RPMI8226 (cell line): ENCODE data around the gene HOXA5.

Experiments used
- DNase-seq: peaks from one replicate; pipeline ENCODE4 v3.0.0-alpha.2; 2015

HOXA5 gene

DNA sequence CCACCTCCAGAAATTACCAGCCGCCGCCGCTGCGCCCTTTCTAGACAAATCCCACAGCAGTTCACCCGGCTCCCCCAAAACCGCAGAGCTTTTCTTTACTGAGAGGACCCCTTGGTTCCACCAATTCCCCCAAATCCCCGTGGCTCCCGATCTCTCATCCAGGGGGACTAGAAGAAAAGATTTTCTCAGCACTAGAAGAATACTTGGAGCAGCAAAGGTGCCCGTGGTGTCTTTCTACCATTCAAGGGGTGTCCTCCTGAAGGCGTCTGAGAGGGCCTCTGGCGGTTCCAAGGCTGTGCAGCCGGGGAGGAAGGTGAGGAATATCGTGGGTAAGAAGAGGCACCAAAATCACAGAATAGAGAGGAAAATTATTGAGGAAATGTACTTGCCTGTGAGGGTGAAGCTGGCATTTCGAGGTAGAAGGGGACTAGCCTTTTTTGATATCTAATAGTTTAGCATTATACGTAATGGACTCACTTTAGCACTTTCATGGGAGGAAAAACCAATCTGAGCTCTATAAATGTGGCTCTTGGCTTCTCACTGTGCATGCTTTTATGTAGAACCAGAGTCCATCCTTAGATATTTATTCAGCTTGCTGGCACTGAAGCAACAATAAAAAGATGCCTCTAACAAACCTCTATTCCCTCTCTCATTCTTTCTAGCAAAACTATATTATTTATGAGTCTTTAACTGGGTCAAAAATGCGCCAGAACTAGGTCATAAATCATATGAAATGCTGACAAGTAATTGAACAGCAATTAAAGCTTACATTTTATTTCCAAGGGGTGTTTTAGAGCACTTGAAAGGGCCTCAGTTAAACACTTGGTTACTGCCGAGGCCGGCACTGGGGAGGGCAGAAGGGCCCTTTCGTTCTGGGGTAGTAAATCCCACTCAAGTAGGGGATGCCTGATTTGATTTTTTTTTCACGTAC lies 27.2 kb downstream of the HOXA5 start:
- no peak for DNase-seq

DNA sequence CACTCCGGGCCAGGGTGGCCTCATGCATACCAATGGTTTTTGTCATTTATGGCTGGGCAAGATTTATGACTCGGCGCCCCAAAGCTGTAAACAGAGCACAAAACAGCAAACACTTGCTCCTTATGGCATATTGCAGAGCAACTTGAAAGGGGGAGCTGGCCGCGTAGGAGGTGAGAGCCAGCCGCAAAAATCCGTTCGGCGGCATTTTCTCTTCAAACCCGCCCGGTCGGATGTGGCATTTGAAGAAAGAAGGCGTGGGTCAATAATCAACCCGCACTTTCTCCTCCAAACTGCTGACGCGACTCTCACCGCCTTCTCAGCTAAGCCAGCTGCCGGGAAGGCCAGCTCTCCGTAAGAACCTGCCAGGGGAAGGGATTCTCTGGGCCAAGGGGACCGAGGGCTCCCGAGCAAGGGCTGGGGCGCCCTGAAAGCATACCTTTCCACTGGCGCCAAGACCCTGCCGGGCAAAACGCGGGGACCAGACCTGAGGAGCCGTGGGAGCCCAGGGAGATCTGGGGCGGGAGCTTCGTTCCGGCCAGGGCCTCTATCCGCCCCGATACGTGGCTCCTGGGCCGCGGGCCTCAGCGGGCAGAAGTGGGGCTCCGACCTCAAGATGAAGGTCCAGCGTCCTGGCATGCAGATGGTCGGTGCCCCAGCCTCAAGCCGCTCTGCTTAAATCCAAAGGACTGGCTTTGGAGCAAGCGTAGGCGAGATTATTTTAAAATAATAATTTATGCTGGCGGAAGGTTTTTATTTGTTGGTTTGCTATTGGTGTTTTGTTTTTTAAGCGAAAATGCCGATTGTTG lies 28.1 kb downstream of the HOXA5 start:
- DNase-seq, result peak; percentile 10

- DNase-seq, result no peak
These were observed 28.6 kb downstream of the HOXA5 start for GRCh38 chr7:27114881-27115220.

GRCh38 chr7:27113991-27114769 lies 29.3 kb downstream of the HOXA5 start:
- DNase-seq, result no peak

DNA sequence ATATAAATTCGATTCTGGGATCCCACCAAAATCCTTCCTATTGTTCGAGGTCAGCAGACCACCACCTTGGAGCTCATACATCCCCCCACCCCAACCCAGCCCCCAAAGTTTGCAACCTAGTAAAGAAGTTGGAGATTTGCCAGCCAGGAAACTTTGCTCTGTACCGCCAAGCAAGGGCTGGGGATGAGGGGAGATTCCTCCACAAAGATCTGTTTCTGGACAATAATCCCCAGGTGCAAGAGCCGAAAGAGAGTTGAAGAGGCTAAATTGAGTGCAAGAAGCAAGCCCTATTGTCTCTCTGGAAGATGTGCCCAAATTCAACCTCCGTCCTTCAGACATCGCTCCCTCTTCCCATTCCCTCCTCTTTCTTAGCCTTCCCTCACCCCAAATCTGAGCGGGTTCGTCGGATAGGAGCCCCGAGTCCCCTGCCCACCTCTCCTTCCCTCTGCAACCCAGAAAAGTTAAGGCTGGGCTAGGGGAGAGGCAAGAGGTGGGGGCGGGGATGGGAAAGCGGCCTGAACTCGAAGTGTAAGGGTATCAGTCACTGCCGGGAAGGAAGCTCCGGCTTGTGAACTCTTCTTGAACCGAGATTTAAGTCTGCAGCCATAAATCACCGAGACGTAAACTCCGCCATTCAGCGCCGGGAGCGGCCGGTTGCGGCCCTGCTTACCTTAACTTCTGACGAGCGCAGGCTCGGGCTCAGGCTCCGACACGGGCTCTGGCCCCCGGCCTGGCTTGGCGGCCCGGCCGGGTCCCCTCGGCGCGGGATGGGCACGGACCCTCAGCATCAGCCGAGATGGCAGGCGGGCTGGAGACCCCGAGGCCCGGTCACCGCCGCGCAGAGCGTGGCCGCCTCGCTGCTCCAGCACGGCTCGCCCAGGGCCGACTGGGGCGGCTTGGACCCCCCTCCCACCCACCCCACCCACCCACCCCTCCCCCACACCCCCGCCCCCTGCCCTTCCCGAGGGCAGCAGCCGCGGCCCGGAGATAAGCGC lies 30.2 kb downstream of the HOXA5 start:
- DNase-seq, result no peak

DNA sequence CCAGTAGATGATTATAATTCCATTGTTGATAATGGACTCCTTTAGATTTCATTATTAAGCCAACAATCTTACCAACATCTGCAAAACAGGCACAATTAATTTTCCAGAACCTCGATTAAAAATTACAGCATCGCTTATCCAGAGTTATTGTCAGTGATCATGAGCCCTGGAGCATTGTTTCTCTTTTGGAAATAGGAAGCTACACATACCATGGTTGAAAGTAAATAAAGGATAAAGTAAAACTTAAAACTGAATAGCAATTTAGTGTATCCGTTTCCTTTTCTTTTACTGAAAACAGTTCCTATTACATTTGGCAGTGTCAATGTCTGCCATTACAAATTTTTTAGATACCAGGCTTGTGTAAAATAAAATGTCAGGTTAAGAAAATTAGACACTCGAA lies 31.1 kb downstream of the HOXA5 start:
- no peak for DNase-seq

DNA sequence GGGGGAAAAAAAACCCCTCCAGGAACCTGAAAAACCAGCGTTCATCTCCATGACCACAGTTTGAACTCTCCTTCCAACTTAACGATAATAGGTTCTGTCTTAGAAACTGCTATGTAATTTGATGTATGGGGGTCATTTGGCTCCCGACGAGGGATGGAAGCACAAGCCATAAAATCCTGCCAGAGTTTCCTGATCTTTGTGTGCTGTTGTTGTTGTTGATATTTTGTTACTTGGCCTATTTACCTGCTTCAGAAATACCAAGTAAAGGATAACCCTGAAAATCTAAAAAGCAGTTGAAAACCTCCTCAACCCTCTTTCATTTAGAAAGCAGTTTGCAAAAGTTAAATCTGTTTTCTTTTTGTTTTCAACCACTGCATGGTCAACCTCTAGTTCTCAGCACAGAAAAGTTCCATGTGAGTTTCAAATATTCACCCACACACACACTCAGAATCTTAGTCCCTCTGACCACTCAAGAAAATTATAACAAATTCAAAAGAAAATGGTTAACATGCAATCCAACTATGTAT lies 31.7 kb downstream of the HOXA5 start:
- DNase-seq, result no peak

- no peak for DNase-seq
These were observed 32.3 kb downstream of the HOXA5 start for GRCh38 chr7:27111042-27111750.

- DNase-seq, result no peak
These were observed 33.1 kb downstream of the HOXA5 start for GRCh38 chr7:27110186-27111031.

DNA sequence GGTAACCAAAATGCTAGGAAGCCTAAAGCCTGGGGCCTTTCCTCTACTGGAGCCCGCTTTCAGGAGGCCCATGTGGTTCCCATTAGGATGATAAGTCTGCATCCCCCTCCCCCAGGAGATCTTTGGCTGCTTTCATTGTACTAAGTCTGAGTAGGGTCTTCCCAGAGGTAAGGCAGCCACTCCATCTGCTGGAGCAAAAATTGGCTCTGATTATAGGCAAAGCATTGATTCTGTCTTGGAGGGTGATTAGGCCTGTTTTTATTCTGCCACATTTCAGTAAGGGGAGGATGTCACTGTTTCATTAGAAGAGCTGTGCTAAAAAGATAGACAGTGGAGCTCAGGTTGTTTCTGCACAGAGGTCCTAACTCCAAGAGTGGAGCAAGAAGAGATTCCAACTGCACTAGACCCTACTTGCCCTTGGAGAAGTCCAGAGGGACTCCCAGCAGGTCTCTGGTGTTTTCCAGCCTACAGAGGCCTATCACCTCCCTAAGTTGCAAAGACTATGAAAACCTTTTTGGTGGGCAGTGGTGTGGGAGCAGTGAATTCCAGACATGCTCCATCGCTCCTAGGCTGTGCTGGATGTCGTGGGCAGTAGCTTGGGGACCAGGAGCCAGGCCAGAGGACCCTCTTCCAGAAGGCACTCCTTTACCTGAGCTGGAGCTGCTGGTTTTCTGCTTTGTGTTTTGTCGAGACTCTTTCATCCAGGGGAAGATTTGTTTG lies 33.9 kb downstream of the HOXA5 start:
- no peak for DNase-seq

- DNase-seq, result no peak
These were observed 34.9 kb downstream of the HOXA5 start for GRCh38 chr7:27108390-27109127.

DNA sequence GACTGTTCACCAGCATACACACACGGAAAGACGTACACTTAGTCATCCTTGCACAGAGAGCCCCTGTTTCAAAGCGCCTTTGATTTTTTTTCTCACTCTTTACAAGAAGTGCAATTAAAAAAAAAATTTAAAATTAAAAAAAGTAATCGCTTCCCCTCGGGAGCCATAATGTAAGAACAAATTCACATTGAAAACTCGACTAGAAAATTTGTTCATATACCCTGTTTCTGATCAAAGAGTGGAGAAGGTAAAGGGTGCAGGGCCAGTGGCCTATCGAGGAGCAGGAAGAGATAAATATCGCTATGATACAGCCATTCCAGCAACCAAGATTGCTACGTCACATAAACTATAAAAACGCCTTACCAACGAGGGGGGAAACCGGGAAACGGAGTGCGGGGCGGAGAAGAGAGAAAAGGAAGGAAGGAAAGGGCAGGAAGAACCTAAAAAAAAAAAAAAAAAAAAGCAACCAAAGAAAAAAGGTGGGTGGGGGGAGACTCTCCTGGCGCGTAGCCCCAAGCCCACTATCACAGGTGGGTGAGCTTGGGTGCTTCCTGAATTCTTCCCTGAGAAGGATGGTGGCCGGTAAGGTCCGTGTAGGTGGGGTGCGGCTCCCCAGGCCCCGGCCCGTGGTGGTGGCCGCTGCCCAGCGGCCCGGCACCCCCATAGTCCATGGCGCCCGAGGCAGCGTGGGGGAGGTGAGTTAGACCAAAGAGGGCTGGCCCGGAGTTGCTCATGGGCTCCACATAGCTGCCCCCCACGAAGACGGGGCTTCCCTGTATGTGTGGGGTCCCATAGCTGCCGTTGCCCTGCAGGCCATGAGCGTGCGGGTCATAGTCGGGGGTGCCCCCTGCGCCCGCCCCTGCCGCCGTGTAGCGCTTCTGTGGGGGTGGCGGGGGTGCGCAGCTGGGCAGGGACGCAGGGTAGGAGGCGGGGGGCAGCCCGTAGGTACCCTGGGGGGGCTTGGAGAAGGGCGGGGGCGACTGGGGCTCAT lies 35.8 kb downstream of the HOXA5 start:
- DNase-seq, result no peak

GRCh38 chr7:27106901-27107240 lies 36.6 kb downstream of the HOXA5 start:
- no peak for DNase-seq

DNA sequence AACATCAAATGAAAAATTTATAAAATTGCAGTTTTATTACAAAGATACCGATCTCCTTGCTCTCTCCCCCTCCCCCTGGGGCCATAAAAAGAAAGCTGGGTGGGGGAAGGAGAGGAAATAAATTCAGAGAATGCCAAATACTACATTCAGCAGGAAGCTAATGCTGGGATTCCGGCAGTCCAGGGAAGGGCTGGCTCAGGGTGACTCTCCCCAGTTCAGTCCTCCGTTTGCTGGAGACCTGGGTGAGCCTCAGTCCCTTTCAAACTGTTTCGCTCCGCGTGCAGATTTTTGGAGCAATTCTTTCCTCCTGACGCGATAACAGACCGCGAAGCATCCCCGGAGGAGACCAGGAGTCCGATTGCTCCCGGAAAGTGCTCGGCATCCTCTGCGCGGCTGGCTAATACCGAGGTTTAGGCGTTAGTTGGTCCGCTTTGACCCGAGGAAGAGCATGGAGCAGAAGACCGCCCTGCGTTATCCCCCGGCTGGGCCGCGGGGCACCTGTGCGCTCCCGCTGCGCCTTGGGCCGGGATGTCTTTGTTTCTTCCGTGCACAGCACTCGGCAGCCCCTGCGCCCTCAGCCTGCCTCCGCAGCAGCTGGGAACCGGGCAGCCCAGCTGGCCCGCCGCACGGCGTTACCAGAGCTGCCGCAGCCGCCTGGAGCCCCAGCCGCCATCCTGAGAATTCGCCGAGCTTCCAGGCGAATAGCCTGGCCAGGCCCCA lies 37.1 kb downstream of the HOXA5 start:
- DNase-seq, result no peak

DNA sequence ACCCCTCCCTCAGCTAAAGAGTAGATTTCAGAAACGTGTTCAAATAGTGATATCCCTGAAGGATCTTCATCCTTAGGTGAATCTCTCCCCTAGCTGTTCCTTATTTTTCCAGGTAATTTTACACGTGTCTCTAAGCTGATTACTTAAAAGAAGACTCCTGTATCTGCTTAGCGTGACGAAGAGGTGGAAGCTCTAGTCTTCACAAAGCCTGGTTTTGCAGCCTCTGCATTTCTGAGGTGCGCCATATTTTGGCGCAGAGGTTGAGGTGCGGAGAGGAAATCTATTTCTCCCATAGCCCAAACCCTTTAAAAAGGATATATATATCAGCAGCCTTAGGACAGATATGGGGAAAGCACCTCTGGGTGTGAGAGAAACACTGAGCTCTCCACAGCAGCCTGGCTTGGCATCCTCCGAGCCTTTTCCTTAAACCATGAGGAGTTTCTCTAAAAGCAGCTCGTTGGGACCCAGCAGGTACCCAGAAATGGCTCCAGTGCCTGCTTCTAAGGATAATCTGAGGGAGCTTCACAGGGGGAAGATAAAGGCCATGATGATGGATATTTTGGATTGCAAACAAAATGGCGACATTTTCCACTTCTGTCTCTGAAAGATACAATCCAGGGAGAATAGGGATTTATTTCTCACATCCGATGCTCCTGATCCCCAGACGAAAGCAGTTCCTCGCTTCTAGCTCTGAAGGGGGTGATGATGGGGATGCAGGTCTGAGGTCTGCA lies 38.0 kb downstream of the HOXA5 start:
- DNase-seq, result no peak
